Smooth muscle cell (in vitro differentiated cells): Measurements from ENCODE around the gene GRAPL. TPM values are rescaled to one million over a fixed set of nuclear protein-coding genes. Genes with fewer than 3 reads are reported as not detected.
"Not testable (repeated sequence)": the region's sequence is repeated elsewhere in the genome, so short reads cannot be mapped to it uniquely, and the experiment has no call there.

ENCODE experiments used
- DNase-seq: peaks from one replicate; lab custom pipeline; 2025; ENCODE audit not compliant: unreplicated experiment; lab: John Stamatoyannopoulos, UW
- H2AFZ ChIP-seq: fragments of 200-600 bp; sonication (generic); 2 replicates; pipeline ENCODE4 v1.6.0; 2016; ENCODE audit warnings: antibody characterized with exemption, low read depth, mild to moderate bottlenecking
- H3F3A ChIP-seq: fragments of 200-600 bp; sonication (generic); 2 replicates; pipeline ENCODE4 v1.6.0; 2017; ENCODE audit warnings: antibody characterized with exemption, low read depth
- H3K27ac ChIP-seq: fragments of 200-600 bp; sonication (generic); 2 replicates; pipeline ENCODE4 v1.5.1; 2016; ENCODE audit warnings: low read depth, mild to moderate bottlenecking
- H3K27me3 ChIP-seq: fragments of 200-600 bp; sonication (generic); 2 replicates; pipeline ENCODE4 v1.6.1; 2016; ENCODE audit warnings: low read depth, mild to moderate bottlenecking
- H3K36me3 ChIP-seq: fragments of 200-600 bp; sonication (generic); 2 replicates; pipeline ENCODE4 v1.5.1; 2016; ENCODE audit warnings: low read depth
- H3K4me1 ChIP-seq: fragments of 200-600 bp; sonication (generic); 2 replicates; pipeline ENCODE4 v1.5.1; 2016; ENCODE audit warnings: low read depth
- H3K4me2 ChIP-seq: fragments of 200-600 bp; sonication (generic); 2 replicates; pipeline ENCODE4 v1.6.0; 2016; ENCODE audit warnings: mild to moderate bottlenecking
- H3K4me3 ChIP-seq: fragments of 200-600 bp; sonication (generic); 2 replicates; pipeline ENCODE4 v1.5.1; 2016; ENCODE audit warnings: mild to moderate bottlenecking
- H3K79me2 ChIP-seq: fragments of 200-600 bp; sonication (generic); 2 replicates; pipeline ENCODE4 v1.6.0; 2016; ENCODE audit warnings: low read depth, mild to moderate bottlenecking
- H3K9ac ChIP-seq: fragments of 200-600 bp; sonication (generic); 2 replicates; pipeline ENCODE4 v1.6.0; 2016; ENCODE audit warnings: low read depth
- H3K9me3 ChIP-seq: fragments of 200-600 bp; sonication (generic); replicated peaks from 2 replicates; pipeline ENCODE4 v1.5.1; 2016; ENCODE audit warnings: low read depth
- H4K20me1 ChIP-seq: fragments of 200-600 bp; sonication (generic); 2 replicates; pipeline ENCODE4 v1.6.0; 2016; ENCODE audit warnings: low read depth
- WGBS: methylation state at CpG from one replicate; pipeline ENCODE4 v1.1.7; 2016; ENCODE audit warnings: low lambda C conversion rate; 5-methylcytosine and 5-hydroxymethylcytosine counted together
- polyA plus RNA-seq: library from polyadenylated mRNA; unstranded; fragments of >200 nt; fragmentation: Nextera tagmentation; extraction: Ambion mirVana; gene quantifications from 2 replicates; pipeline ENCODE4 v1.2.1, GENCODE V29; 2016
- total RNA-seq: library from RNA; depleted of rRNA; stranded (reverse); fragments of >200 nt; gene quantifications from 2 replicates; pipeline ENCODE4 v1.2.3, GENCODE V29; 2014
- TF ChIP-seq, protein P1 (sequence below): fragments of 200-600 bp; sonication (generic); IDR thresholded peaks from 2 replicates; pipeline ENCODE4 v1.5.1; 2017; ENCODE audit warnings: borderline replicate concordance, mild to moderate bottlenecking, antibody characterized with exemption; ENCODE audit not compliant: insufficient read depth, poor library complexity, severe bottlenecking

GRAPL gene
- total and polyA plus RNA-seq, 2 experiments from 2014 or later = not detected

DNA sequence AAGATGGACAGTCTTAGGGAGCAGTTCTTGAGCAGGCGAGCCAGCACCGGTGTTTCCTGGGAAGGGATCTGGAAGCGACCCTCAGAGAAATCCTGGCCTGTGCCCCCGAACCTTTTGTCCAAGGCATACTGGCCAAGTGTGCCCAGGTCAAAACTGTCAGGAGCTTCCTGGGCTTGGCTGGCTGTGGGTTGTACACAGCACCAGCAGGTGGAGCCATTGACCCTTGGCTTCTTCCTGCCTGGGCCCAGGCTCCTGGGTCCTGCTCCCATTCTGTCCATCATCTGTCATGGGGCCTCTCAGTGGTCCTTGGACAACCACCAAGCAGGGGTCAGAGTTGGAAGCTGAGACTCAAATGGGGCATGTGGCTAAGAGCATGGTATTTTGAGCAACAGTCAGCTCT is 15.0 kb downstream of the GRAPL start:
- not testable (repeated sequence) for H3K4me1 ChIP-seq, DNase-seq, H3K4me2 ChIP-seq, H3K9me3 ChIP-seq, H3F3A ChIP-seq, H2AFZ ChIP-seq, H3K9ac ChIP-seq, H3K79me2 ChIP-seq, H3K27ac ChIP-seq, H3K27me3 ChIP-seq, H3K4me3 ChIP-seq, H3K36me3 ChIP-seq, H4K20me1 ChIP-seq
- WGBS = no CpG with 5 or more reads among the region's 4 CpGs
- TF ChIP-seq, protein P1, sequence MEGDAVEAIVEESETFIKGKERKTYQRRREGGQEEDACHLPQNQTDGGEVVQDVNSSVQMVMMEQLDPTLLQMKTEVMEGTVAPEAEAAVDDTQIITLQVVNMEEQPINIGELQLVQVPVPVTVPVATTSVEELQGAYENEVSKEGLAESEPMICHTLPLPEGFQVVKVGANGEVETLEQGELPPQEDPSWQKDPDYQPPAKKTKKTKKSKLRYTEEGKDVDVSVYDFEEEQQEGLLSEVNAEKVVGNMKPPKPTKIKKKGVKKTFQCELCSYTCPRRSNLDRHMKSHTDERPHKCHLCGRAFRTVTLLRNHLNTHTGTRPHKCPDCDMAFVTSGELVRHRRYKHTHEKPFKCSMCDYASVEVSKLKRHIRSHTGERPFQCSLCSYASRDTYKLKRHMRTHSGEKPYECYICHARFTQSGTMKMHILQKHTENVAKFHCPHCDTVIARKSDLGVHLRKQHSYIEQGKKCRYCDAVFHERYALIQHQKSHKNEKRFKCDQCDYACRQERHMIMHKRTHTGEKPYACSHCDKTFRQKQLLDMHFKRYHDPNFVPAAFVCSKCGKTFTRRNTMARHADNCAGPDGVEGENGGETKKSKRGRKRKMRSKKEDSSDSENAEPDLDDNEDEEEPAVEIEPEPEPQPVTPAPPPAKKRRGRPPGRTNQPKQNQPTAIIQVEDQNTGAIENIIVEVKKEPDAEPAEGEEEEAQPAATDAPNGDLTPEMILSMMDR = peak; percentile 9

DNA sequence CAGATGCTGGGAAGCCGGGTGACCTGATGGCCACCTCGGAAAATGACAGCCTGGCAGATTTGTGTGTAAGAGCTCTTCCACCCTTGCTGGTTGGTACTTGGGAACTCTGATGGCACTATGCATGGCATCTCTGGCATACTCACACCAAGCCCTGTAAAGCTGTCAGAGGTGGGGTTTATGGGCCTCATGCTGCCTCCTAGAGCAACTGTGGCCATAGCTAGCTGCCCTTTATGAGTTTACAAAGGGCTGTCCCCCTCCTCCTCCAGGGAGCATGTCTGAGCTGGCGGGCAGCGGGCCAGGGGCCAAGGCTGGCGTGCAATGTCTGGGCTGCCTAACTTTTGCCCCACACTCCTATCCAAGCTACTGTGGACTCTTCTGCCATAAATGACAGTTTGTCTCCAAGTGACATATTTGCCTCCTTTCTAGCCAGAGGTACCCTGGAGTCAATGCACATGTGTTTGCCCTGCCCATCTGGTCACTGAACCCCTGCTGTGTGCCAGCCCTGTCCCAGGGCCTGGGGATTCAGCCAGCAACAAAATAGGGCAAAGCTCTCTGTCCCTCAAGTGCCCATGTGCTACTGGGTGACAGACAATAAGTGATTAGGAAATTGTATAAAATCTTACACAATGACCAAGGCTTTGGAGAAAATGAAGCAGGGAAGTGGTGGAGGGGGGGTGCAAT is 15.8 kb downstream of the GRAPL start:
- not testable (repeated sequence) for H3K9ac ChIP-seq, H3K27ac ChIP-seq, H2AFZ ChIP-seq, H3K27me3 ChIP-seq, H3K36me3 ChIP-seq, H3K9me3 ChIP-seq, DNase-seq, H4K20me1 ChIP-seq, H3K4me2 ChIP-seq, H3F3A ChIP-seq, H3K4me3 ChIP-seq, H3K4me1 ChIP-seq, H3K79me2 ChIP-seq
- no CpG with 5 or more reads among the region's 5 CpGs for WGBS

DNA sequence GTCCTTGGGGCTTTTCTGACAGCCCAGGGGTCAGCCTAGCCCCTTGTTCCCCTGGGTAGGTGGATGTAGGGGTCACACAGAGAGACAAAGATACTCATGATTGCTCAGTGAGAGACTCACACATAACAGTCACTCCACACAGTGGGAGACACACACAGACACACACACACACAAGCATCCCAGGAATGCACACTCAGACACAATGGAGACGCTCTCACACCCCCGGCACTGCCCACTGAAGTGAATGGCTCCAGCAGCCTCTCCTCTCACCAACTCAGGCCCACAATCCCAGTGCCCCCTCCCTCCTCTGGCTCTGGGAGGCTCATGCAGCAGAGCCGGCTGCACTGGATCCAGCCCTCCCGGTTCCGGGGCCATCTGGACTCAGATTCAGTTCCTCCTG is 17.0 kb downstream of the GRAPL start:
- not testable (repeated sequence) for H3K4me1 ChIP-seq, H3K27ac ChIP-seq, DNase-seq, H3F3A ChIP-seq, H3K4me3 ChIP-seq, H3K9ac ChIP-seq, H3K27me3 ChIP-seq, H4K20me1 ChIP-seq, H3K79me2 ChIP-seq, H3K36me3 ChIP-seq, H3K9me3 ChIP-seq, H3K4me2 ChIP-seq, H2AFZ ChIP-seq
- 0% methylated on average over 2 of the region's 5 CpGs for whole genome bisulfite sequencing

DNA sequence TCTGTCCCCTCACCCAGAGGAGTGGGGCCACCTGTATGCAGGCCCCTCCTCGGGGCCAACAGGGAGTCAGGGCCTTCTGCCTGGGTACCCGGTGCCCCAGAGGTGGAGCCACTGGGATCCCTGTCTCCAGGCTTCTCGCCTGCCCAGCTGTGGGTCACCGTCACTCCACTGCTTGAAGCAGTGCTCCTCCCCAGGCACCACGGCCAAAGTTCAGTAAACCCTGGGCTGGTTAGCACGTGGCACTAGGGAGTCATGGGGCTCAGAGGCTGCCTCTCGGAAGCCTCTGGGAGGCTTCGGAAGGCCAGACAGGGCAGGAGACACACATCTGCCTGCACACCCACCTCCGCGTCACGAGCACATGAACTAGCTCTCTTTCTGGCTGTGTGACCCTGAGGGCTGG is 18.1 kb downstream of the GRAPL start:
- not testable (repeated sequence) for H3K4me3 ChIP-seq, H3K4me1 ChIP-seq, H3K36me3 ChIP-seq, H3K9me3 ChIP-seq, H3K9ac ChIP-seq, H3F3A ChIP-seq, H3K27me3 ChIP-seq, H3K27ac ChIP-seq, H4K20me1 ChIP-seq, H2AFZ ChIP-seq, H3K4me2 ChIP-seq, H3K79me2 ChIP-seq, DNase-seq
- WGBS = no CpG with 5 or more reads among the region's 11 CpGs

DNA sequence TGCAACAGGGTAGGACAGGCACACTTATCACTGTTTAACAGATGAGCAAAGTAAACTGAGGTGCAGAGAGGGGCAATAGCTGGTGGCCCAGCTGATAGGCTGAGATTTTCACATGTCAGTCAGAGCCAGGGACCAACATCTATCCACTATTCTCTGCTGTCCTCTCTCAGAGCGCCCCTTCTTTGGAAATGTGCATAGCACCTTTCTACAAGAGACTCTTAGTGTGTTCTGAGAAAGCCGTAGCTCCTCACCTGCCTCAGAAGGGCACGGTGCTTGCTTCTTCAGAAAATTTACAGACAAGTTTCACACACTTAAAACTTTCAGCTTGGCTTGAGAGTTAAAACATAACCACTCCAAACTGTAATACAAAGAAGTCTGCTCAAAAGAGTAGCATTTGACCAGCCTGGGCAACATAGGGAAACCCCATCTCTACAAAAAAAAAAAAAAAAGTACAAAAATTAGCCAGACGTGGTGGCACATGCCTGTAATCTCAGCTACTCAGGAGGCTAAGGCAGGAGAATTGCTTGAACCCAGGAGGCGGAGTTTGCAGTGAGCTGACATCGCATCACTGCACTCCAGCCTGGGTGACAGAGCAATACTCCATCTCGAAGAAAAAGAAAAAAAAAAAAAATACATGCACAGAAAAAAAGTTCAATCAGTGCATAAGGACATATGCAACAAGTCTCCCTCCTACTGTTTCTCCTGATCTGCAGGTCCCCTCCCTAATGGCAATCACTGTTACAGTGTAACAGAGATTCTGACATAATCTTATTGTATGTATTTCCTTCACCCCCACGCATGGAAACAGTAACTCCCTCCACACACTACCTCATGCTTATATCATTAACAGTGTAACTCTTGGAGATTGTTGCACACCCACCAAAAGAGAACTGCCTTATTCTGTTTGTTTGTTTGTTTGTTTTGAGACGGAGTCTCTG is 23.6 kb downstream of the GRAPL start:
- not testable (repeated sequence) for H4K20me1 ChIP-seq, H3K4me3 ChIP-seq, H3K4me2 ChIP-seq, H3K36me3 ChIP-seq, H3K4me1 ChIP-seq, H3K9me3 ChIP-seq, H3K79me2 ChIP-seq, H3K27me3 ChIP-seq, H3F3A ChIP-seq, H3K9ac ChIP-seq, H2AFZ ChIP-seq, DNase-seq, H3K27ac ChIP-seq
- no CpG with 5 or more reads among the region's 9 CpGs for WGBS

DNA sequence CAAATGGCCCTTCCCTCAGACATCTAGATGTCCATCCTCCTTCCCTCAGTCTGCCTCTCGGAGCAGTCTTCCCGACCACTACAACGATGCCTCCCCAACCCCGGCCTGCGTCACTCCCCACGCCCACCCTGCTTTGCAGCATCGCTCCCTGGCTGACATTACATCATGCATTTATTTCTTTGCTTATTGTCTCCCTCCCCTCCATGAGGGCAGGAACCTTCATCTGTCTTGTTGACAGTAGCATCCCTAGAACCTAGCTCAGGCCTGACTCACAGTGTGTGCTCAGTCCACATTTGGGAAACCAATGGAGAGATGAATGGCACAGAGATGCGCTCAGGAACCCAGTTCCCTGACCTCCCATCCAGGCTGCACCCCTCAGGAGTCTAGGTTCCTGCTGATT is 30.2 kb downstream of the GRAPL start:
- H3K27ac ChIP-seq, H2AFZ ChIP-seq, H3F3A ChIP-seq, DNase-seq, H3K4me3 ChIP-seq, H3K27me3 ChIP-seq, H3K36me3 ChIP-seq, H3K79me2 ChIP-seq, H3K9me3 ChIP-seq, H3K4me2 ChIP-seq, H3K9ac ChIP-seq, H3K4me1 ChIP-seq, H4K20me1 ChIP-seq: not testable (repeated sequence)
- no CpG with 5 or more reads among the region's 8 CpGs for WGBS

DNA sequence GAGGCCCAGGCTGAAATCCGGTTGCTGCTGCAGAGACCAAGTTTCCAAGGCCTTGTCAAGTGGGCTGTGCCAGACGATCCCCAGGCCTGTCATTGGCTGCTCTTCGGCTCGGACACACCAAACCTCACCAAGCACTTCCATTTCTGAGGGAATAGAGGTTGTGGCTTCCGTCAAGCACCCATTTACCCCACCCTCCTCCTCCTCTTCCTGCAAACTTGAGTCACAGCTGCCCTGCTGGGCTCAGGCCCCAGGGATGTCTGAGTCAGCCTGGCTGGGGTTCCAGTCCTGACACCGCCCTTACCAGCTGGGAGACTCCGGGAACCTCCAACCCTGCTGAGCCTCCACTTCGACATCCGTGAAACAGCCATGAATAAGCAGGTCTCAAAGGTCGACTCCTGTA is 31.1 kb downstream of the GRAPL start:
- DNase-seq, H3K9me3 ChIP-seq, H3F3A ChIP-seq, H3K27me3 ChIP-seq, H3K4me2 ChIP-seq, H3K4me1 ChIP-seq, H3K36me3 ChIP-seq, H3K27ac ChIP-seq, H3K79me2 ChIP-seq, H3K9ac ChIP-seq, H4K20me1 ChIP-seq, H3K4me3 ChIP-seq, H2AFZ ChIP-seq: not testable (repeated sequence)
- WGBS = no CpG with 5 or more reads among the region's 10 CpGs
